NOMO-1 (cell line): ENCODE data around the gene HIRIP3.
"Not testable (repeated sequence)": the region's sequence is repeated elsewhere in the genome, so short reads cannot be mapped to it uniquely, and the experiment has no call there.

Experiments used
- DNase-seq, 2 experiments: peaks; one replicate each; lab custom pipeline; 2025; ENCODE audit not compliant: unreplicated experiment in 2 of 2; lab: John Stamatoyannopoulos, UW

Gene HIRIP3

DNA sequence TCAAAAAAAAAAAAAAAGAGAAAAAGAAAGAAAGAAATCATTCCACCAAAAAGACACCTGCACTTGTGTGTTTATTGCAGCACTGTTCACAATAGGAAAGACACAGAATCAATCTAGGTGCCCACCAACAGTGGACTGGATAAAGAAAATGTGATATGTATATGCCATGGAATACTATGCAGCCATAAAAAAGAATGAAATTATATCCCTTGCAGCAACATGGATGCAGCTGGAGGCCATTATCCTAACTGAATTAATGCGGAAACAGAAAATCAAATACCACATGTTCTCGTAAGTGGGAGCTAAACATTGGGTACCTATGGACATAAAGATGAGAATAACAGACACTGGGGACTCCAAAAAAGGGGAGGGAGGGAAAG, 21.9 kb upstream of the HIRIP3 start:
- no peak for DNase-seq

DNA sequence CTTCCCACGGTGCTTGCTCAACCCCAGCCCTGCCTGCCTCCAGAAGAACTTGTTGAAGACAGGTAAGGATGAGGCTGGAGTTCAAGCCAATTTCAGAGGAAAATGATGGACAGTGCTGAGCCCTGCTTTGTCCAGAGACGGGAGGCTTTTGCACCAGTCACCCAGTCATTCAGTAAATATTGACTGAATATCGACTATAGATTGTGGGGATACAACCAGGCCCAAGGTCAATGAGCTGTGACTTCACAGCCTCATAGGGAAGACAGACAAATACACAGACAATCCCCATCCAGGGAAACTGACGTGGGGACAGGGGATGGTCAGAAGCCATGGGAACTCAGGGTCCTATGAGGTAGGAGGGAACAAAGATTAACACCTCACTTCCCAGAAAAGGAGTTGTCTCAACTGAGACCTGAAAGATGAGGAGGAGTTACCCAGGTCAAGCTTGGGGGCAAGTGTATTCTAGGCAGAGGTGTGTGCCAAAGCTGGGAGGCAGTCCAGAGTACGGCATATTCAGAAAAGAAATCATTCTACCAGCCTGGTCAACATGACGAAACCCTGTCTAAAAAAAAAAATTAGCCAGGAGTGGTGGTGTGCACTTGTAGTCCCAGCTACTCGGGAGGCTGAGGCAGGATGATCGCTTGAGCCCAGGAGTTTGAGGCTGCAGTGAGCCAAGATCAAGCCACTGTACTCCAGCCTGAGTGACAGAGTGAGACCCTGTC, 21.3 kb upstream of the HIRIP3 start:
- DNase-seq = no peak

DNA sequence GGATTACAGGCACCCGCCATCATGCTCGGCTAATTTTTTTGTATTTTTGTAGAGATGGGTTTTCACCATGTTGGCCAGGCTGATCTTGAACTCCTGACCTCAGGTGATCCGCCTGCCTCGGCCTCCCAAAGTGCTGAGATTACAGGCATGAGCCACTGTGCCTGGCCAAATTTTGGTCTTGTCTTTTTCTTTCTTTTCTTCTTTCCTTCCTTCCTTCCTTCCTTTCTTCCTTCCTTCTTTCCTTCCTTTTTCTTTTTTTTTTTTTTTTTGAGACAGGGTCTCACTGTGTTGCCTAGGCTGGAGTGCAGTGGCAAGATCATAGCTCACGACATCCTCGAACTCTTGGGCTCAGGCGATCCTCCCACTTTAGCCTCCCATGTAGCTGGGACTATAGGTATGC, 20.0 kb upstream of the HIRIP3 start:
- DNase-seq = not testable (repeated sequence)

DNA sequence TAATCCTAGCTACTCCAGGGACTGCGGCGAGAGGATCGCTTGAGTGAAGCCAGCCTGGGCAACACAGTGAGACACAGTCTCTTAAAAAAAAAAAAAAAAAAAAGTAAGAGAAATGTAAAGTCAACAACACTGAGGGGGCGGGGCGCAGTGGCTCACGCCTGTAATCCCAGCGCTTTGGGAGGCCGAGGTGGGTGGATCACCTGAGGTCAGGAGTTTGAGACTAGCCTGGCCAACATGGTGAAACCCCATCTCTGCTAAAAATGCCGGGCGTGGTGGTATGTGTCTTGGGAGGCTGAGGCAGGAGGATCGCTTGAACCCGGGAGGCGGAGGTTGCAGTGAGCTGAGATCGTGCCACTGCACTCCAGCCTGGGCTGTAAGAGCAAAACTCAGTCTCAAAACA, 17.2 kb upstream of the HIRIP3 start:
- DNase-seq = not testable (repeated sequence)

DNA sequence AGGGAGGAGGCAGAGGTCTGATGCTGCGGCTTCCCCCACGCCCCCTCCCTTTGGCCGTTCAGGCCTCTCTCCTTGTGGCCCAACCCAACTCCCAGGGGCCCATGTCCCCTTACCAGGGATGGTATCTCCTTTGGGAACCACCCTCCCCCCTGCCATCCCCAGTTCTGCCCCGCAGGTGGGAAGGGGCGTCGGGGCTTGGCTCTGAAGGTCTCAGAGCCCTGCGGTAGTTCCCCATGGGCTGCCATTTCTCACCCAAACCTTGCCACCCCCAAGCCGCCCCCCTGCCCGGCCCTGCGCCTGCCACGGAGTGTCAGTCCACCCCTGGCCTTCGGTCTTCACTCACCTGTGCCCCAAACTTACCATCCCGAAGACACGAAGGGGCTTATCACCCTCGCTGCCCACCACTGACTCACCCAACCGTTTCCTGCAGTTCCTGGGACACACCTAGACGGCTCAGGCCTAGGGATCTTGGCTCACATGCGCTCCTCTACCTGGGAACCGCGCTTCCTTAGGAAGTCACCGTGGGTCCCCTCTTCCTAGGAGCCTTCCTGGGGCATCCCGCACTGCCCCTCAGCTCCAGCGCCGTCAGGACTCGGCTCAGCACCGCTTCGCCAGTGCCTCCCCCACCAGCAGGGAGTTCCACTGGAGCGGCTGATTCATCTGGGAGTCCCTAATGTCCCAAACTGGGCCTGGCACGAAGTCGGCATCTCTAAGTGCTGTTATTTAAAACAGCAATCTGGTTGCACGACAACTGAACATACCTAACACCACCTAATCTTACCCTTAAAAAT, 16.5 kb upstream of the HIRIP3 start:
- DNase-seq = no peak

DNA sequence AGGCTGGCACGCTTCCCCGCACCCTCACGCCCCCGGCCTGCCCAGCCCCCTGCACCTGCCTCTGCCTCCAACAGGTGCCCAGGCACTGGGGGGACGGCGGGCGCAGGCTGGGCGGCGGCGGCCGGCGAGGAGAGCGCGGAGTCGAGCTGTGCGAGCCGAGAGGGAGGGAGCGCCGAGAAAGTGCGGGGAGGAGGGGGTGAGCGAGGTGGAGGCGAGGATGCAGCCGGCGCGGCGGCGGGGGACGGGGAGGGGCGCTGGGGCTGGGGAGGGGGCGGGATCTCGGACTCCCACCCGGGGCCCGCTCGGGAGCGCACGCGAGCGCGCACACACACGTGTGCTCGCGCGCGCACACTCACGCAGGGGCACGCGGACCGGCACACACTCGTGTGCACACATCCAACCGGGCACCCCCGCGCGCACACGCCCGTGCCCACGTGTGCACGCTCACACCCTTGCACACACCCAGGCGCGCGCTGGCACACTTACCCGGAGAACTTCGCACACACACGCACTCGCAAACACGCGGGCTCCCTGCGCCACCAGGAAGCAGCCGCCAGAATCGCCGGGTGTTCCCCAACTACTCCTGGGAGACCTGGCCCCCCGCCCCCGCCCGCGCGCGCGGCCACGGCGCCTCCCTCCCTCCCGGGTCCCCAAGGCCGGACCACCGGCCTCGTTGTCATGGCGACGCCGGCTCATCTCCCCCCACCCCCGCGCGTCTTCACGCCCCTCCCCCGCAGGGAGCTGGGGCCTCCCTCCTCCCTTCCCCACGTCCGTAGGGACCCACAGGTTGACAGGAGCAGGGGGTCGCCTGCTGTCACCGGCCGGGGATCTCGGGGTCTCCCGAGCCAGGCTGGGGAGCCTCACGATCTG, 15.7 kb upstream of the HIRIP3 start, which contains the start of gene DOC2A:
TSS of gene DOC2A (minus strand) at position 184 of the 870 bp plus-strand sequence. CDS start 805 bp downstream, outside the sequence.
- peak; percentile 15 to 16 for DNase-seq

DNA sequence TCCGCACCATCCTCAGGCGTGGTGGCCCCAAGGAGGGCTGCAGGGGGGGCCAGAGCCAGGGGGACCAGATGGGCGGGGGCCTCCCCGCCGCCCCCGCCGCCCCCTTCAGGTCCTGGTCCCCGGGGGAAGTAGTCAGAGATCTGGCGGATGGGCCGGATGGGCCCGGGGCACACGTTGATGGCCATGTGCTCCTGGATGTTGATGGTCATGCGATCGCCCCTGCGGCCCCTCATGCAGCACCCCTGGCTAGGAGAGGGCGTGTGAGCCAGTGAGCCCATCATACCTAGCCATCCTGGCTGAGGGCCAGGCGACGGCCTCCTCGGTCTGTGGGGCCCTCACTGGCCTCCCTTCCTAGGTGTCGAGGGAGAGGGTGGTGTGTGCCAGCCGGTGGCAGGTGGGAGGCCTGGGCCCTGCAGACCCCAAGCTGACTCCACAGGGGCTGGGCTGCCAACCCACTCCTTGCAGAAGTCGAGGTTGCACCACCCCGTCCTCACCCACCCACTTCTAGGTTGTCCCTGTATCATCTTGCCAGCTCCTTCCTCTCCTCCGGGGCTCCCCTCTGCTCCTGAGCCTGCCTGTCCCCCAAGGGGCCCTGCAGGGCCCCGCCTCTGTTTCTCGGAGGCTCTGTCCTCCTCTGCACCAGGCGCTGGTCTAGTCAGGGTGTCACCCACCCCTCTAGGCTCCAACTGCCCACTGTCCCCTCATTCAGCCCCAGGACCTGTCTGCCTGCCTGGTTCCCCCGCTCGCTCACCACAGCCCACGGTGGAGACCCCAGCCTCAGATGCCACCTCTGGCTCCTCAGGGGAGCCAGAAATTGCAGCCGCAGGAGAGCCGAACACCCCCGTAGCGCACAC, 14.8 kb upstream of the HIRIP3 start:
- DNase-seq = no peak

DNA sequence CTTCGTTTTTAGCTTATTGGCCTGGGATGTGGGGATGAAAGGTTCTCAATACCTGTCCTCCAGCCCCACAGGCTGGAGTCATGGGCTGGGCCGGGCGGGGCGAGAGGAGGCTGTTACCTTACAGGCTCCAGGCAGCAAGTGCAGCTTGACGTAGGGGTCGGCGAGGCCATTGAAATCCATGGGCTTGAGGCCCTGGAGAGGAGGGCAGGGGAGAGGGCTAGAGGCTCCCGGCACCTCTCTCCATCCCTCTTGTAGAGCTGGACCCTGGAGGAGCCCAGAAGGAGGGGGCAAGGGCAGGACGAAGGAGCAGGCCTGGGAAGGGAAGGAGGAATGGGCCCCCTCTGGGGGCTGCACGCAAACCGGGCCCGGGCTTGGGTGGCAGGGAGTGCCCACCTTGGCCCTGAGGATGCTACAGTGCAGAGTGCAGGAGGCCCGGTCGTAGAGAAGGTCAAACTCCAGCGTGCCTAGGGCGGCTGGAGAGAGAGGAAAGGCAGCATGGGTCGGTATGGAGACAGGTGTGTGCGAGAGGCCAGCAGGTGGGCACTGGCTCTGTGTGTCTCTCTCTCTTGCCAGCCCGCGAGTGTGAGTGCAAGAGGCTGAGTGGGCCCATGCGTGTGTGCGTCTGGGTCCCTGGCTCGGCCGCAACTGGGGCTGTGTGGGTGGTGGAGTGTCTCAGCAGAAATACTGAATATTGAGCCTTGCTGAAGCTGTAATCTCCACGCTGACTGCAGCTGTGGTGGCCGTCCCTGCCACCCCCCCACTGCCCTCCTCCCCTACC, 13.9 kb upstream of the HIRIP3 start:
- DNase-seq = no peak

DNA sequence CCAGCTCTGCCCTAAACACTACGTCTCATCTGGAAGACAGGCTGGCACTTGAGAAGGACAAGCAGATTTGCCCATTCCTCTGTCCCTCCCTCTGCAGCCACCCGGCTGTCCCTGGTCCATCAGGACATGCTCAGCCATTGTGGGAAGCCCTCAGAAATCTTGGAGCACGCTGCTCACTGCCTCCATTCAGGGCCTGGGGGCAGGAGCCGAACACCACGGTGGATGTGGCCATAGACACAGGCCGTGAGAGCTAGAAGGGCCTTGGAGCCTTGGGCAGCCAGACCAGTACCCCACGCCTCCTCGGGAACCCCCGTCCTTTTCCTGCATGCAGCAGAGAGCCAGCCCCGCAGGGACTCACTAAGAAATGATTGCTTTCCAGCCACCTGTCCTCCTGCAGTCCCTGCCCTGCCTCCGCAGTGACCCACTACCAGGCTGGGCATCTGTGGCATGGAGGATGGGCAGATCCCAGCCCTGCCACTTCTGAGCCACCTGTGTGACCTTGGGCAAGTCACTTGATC, 12.0 kb upstream of the HIRIP3 start:
- no peak for DNase-seq

DNA sequence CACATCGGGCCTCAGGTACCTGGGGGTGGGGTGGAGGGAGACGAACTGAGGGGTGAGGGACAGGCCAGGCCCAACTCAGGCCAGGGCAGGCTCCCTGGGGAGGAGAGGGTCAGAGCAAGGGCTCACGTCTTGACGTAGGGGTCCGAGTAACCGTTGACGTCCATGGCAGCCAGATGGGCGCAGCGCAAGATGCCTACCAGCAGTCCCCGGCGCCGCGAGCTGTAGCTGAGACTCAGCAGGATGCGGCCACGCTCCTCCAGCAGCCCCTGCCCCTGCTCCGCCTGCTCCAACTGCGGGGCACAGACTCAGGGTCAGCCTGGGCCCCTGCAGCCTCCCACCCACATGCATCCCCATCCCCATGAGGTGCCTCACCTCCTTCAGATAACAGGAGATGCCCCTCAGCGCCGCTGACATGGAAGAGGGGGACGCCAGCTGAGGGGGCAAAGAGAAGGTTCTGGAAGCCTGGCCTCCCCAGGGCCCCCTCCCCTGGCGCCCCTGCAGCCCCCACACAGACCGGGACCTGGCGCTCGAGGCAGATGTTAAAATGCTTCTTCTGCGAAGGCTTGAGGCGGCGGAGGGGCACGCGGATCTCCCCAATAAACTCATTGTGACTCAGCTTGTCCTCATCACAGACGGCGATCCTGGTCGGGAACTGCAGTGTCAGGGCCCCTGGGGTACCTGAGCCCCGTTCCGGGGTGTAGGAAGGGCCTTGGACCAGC, 11.4 kb upstream of the HIRIP3 start:
- no peak for DNase-seq

DNA sequence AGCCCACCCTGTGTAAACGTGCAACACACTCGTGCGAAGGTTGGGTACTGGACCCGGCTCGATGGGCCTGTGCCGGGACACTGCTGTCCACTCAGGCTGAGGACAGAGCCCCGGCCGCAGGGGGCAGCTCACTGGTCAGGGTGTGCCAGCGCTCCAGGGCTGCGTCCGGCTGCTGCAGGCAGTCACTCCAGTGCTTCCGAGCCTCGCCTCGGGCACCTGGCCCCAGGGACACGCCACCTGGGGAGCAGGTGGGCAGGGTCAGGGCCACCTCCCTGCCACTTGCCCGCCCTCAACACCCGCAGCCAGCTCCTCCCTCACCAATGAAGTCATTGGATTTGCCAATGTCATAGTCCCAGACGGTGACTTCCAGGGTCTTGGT, 10.7 kb upstream of the HIRIP3 start:
- DNase-seq = no peak

DNA sequence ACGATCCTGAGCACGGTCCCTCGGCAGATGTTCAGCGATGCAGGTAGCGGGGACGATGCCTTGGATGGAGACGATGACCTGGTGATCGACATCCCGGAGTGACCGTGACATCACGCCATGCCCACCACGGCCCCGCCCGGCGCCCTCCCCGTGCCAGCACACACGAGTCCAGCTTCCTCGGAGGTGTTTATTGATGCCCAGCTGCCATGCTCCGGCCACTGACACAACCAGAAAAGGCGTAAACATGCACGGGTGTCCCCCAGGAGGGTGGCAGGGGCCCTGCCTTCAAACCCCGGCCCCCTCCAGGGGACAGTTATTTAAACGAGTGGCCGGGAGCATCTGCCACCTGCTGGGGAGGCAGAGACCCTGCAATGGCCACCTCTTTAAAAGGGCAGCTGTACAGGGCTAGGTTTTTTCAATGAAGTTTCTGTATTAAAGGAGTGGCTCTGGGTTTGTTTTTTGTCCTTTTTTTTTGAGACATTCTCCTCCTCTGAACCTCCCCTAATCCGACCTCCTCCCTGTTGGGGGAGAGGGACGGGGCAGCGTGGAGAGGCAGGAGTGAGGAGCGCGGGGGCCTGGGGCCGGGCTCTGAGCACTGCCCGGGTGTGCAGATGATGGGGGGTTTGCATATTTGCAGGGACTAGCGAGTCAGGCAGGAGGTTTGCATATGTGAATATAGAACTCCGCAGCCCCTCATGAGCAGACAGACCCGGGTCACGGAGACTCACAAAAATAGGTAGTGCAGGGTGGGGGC, 10.1 kb upstream of the HIRIP3 start:
- DNase-seq = peak in 1 of 2 experiments; percentile 30

DNA sequence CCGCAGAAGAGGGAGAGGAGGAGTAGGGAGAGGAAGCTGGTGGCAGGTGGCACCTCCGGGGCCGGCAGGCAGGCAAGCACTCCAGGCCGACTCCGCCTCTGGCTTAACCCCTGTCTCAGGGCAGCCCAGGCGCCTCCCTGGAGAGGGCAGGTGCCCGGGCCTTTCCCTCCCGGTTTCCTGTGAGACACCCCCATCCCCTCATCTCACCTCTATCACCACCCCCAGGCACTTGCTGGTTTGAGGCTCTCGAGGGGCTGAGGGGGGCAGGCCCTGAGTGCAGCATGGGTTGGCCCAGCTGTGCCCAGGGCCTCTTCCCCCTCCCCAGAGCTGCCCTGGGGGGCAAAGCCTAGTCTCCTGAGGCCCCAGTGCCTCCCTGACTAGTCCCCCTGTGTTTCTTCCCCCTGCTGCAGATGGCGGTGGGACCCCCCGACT, 9.4 kb upstream of the HIRIP3 start:
- DNase-seq = no peak

DNA sequence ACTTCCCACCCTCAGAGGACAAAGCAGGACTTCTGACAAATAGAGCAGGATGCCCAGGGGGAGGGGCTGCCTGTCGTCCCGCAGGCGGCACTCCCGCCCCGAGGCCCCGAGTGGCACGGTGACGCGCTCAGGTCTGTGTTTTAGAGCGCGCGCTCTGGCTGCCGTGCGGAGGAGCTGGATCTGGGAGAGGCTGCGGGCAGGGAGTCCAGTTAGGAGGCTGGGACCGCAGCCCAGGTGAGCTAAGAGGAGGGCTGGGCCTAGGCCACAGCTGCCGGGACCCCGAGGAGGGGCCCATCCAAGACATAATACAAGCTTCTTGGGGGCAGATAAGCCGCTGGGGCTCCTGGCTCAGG, 9.0 kb upstream of the HIRIP3 start:
- DNase-seq = no peak

DNA sequence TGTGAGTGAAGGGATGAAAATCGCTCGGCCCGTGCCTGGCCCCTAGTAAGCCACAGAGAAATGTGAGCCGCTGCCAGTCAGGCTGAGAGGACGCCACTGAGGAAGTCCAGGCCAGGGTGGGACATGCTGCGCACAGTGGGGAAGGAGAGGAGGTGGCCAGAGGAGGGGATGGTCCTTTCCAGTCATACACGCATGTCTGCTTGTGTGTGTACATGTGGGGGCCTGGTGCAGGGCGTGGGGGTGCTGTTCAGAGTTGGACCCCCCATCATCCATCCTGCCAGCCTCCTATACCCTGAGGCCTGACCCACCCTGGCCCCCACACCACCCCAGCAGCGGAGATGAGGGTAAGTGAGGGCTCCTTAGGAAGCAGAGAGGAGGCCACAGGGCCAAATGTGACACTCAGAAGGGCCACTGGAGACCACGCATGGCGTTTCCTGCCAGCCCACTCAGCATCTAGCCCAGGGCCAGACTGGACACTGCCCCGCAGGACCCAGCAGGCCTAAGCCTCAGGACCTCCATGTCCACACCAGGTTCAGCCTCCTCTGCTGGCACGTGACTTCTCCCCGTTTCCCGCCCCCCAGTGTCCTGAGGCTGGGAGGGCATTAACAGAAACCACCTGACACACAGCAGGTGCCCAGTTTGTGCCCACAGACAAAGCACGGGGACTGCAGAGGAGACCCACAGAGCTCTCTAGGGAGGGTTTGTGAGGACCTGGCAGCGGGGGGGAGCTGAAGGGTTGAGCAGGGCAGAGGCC, 8.4 kb upstream of the HIRIP3 start:
- no peak for DNase-seq

DNA sequence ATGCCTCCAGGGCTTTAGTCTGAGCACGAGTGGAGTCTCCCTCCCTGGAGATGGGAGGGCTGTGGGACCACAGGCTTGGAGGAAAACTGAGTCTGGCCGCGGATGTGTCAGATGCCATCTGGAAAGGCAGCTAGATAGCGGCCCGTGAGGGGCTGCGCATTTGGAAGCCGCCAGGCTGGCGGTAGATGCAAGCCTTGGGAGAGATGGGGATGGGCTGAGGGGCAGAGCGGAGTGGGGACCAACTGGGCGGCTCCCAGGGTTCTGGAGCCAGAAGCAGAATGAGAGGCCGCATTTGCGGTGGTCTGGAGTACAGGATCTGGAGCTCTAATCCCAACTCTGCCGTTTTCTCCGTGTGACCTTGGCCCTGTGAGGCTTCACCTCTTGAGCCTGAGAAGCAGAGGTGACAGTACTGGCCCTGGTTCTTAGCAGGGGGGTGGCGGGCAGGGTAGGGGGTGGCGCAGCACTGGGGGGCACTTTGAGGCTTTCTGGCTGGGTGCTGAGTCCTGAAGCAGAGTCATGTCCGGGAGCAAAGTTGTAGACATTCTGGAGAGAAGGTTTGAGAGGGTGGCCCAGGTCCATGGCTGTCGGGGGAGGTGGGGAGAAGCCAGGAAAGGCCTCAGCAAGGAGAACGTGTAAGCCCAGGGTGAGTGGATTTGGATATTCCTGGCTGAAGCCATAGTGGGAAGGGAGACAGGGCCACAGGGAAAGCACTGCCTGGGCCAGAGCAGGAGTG, 7.4 kb upstream of the HIRIP3 start:
- DNase-seq = no peak
